Subcutaneous adipose tissue (tissue), 4 donors: ENCODE measurements around the gene SCNN1G. TPM values are rescaled to one million over a fixed set of nuclear protein-coding genes. Genes with fewer than 3 reads are reported as not detected.

Source experiments
- total RNA-seq, 4 donors: library from RNA; depleted of rRNA; stranded (reverse); fragments of >200 nt; gene quantifications; one replicate each; pipeline ENCODE4 v1.1.0, GENCODE V29; 2016
- TF ChIP-seq, protein P1 (sequence below): fragments of 450-650 bp; IDR thresholded peaks from one replicate; pipeline ENCODE4 v1.5.1; 2016; ENCODE audit warnings: low read depth, mild to moderate bottlenecking, control low read depth, antibody characterized with exemption, moderate library complexity

Gene SCNN1G
- total RNA-seq, 4 donors from 2014 or later, result 0.22 TPM; not detected in 3

DNA sequence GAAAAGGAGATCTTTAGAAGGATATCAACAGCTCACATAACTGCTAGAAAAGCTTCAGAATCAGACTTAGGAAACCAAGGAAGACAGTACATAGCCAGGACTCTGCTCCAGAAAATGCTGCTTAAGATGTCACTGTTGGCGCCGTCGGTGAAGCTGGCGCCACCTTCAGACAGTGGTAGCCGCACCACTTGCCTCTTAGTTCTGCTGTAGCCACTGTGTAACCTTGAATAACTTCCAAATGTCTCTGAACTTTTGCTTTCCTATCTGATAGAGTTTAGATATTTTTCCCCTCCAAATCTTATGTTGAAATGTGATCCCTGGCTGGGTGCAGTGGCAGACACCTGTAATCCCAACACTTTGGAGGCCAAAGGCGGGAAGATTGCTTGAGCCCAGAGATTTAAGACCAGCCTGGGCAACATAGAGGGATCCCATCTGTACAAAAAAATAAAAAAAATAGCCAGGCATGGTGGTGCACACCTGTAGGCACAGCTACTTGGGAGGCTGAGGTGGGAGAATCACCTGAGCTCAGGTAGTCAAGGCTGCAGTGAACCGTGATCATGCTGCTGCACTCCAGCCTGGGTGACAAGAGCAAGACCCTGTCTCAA, 27.0 kb upstream of the SCNN1G start:
- TF ChIP-seq, protein P1, sequence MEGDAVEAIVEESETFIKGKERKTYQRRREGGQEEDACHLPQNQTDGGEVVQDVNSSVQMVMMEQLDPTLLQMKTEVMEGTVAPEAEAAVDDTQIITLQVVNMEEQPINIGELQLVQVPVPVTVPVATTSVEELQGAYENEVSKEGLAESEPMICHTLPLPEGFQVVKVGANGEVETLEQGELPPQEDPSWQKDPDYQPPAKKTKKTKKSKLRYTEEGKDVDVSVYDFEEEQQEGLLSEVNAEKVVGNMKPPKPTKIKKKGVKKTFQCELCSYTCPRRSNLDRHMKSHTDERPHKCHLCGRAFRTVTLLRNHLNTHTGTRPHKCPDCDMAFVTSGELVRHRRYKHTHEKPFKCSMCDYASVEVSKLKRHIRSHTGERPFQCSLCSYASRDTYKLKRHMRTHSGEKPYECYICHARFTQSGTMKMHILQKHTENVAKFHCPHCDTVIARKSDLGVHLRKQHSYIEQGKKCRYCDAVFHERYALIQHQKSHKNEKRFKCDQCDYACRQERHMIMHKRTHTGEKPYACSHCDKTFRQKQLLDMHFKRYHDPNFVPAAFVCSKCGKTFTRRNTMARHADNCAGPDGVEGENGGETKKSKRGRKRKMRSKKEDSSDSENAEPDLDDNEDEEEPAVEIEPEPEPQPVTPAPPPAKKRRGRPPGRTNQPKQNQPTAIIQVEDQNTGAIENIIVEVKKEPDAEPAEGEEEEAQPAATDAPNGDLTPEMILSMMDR, result no peak

DNA sequence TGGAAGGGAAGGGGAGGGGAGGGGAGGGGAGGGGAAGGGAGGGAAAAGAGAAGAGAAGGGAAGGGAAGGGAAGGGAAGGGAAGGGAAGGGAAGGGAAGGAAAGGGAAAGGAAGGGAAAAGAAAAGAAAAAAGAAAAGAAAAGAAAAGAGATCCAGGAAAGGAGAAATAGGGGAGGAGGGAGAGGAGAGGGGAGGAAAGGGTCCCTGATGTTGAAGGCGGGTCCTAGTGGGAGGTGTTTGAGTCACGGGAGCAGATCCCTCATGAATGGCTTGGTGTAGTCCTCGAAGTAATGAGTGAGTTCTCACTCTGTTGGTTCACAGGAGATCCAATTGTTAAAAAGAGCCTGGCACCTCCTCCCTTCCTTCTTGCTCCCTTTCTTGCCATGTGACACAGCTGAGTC, 26.4 kb upstream of the SCNN1G start:
- TF ChIP-seq, protein P1, result no peak

- TF ChIP-seq, protein P1, result no peak
These were observed 25.5 kb upstream of the SCNN1G start for GRCh38 chr16:23156946-23157460.

DNA sequence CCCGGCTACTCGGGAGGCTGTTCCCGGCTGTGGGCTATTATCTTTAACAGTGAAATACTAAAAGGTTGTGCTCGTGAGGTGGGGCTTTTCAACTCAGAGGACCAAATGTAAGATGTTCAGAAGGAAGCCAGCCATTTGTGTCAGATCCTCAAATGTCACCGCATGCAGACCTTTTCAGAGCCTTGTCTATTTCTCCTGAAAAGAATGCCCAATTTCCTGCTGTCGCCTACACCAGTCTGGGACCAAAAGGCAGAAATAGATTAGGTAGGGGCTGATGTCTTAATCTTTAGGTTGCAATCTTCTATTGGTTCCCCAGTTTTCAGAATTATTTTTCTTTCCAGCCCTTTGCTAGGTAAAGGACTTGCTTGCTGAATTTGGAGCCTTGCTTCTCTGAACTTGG, 24.4 kb upstream of the SCNN1G start:
- TF ChIP-seq, protein P1, result no peak

DNA sequence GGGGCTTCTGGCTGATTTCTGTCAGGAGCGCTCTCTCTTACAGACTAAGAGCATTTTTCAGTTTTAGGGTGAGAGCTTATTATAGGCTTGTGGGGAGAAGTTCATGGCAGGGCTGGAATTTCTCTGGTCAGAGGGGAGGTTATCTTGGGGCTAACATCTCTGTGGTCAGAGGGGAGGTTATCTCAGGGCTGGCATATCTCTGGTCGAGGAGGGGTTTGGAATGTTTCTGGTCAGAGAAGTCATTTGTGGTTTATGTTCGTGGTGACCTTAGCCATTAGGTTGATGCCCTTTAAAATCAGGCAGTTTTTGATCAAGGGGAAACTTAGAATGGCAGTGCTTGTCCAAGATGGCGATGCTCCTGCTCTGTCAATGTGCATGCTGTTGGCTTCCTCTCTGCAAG, 22.5 kb upstream of the SCNN1G start:
- TF ChIP-seq, protein P1, result no peak

GRCh38 chr16:23160574-23160973, 22.0 kb upstream of the SCNN1G start:
- TF ChIP-seq, protein P1, result no peak

DNA sequence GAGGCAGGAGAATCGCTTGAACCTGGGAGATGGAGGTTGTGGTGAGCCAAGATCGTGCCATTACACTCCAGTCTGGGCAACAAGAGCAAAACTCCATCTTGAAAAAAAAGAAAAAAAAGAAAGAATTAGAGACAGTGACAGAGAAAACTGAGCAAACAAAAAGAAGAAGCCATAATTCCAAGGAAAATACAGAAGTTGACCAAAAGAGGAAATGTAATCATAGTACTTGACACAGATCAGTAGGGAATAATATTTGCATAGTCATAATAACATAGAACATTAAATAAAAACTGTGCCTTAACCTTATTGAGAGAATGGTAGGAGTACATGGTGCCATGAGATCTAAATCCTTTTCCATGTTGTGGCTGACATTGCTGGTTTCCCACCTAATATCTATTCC, 18.6 kb upstream of the SCNN1G start:
- TF ChIP-seq, protein P1, result no peak
